Eye (tissue), 1 donor: ENCODE data around the gene NAA50.
A peak's percentile ranks its signal among the peaks of the same experiment; 100 is the strongest.

ENCODE experiments used
- DNase-seq: peaks from one replicate; pipeline ENCODE4 v3.0.0-alpha.2; 2015

Gene NAA50

GRCh38 chr3:113741086-113741485 lies 5.0 kb downstream of the NAA50 start:
- DNase-seq, result no peak

- peak; percentile 89 for DNase-seq
Measured at GRCh38 chr3:113736548-113737089, 9.4 kb downstream of the NAA50 start.

GRCh38 chr3:113731694-113732093 lies 14.4 kb downstream of the NAA50 start:
- DNase-seq, result no peak

GRCh38 chr3:113730550-113730949 lies 15.5 kb downstream of the NAA50 start:
- DNase-seq, result no peak

- DNase-seq, result no peak
Measured at GRCh38 chr3:113728661-113729060, 17.4 kb downstream of the NAA50 start.

GRCh38 chr3:113721636-113722035 lies 24.4 kb downstream of the NAA50 start:
- no peak for DNase-seq

GRCh38 chr3:113719758-113720157 lies 26.3 kb downstream of the NAA50 start:
- DNase-seq, result no peak

GRCh38 chr3:113719294-113719693 lies 26.8 kb downstream of the NAA50 start:
- no peak for DNase-seq

- no peak for DNase-seq
Measured at GRCh38 chr3:113717818-113718217, 28.2 kb downstream of the NAA50 start.

GRCh38 chr3:113717308-113717707 lies 28.7 kb downstream of the NAA50 start:
- DNase-seq, result no peak

- no peak for DNase-seq
Measured at GRCh38 chr3:113714702-113715101, 31.3 kb downstream of the NAA50 start.

GRCh38 chr3:113712129-113712528 lies 33.9 kb downstream of the NAA50 start:
- no peak for DNase-seq

- DNase-seq, result no peak
Measured at GRCh38 chr3:113707835-113708234, 38.2 kb downstream of the NAA50 start.

- peak; percentile 15 for DNase-seq
Measured at GRCh38 chr3:113698956-113699355, 47.1 kb downstream of the NAA50 start.

- no peak for DNase-seq
Measured at GRCh38 chr3:113698213-113698742, 47.8 kb downstream of the NAA50 start.

- no peak for DNase-seq
Measured at GRCh38 chr3:113697500-113698090, 48.5 kb downstream of the NAA50 start.

GRCh38 chr3:113696658-113697499 lies 49.2 kb downstream of the NAA50 start:
- peak; percentile 100 for DNase-seq

GRCh38 chr3:113695786-113696645 lies 50.0 kb downstream of the NAA50 start, which contains the start of gene USF3:
USF3 (minus strand) TSS chr3:113696642; CDS start chr3:113674878, 21,764 bp downstream.
- DNase-seq, result peak; percentile 84

GRCh38 chr3:113695431-113695785 lies 50.6 kb downstream of the NAA50 start:
- no peak for DNase-seq

GRCh38 chr3:113690482-113690881 lies 55.6 kb downstream of the NAA50 start:
- no peak for DNase-seq

GRCh38 chr3:113685956-113686721 lies 59.9 kb downstream of the NAA50 start:
- no peak for DNase-seq

- DNase-seq, result no peak
Measured at GRCh38 chr3:113685124-113685523, 60.9 kb downstream of the NAA50 start.
